HFF-Myc (cell line): Measurements from ENCODE around the gene SMIM41.

Source experiments
- DNase-seq: peaks from one replicate; pipeline ENCODE4 v3.0.0-alpha.2; 2011; ENCODE audit warnings: low read depth; ENCODE audit errors: extremely low read depth
- H3K4me3 ChIP-seq: replicated peaks from 2 replicates; pipeline ENCODE4 v1.5.1; 2011; ENCODE audit warnings: low read depth, mild to moderate bottlenecking, control low read depth, low read length
- TF ChIP-seq, protein P1 (sequence below): IDR thresholded peaks from 2 replicates; pipeline ENCODE4 v1.5.1; 2012; ENCODE audit warnings: mild to moderate bottlenecking, low read depth, low read length, control low read depth; ENCODE audit errors: missing control alignments

The SMIM41 gene

GRCh38 chr12:52043386-52044212, 35.9 kb upstream of the SMIM41 start:
- no peak overlapping the region for H3K4me3 ChIP-seq
- no peak for DNase-seq
- TF ChIP-seq, protein P1, sequence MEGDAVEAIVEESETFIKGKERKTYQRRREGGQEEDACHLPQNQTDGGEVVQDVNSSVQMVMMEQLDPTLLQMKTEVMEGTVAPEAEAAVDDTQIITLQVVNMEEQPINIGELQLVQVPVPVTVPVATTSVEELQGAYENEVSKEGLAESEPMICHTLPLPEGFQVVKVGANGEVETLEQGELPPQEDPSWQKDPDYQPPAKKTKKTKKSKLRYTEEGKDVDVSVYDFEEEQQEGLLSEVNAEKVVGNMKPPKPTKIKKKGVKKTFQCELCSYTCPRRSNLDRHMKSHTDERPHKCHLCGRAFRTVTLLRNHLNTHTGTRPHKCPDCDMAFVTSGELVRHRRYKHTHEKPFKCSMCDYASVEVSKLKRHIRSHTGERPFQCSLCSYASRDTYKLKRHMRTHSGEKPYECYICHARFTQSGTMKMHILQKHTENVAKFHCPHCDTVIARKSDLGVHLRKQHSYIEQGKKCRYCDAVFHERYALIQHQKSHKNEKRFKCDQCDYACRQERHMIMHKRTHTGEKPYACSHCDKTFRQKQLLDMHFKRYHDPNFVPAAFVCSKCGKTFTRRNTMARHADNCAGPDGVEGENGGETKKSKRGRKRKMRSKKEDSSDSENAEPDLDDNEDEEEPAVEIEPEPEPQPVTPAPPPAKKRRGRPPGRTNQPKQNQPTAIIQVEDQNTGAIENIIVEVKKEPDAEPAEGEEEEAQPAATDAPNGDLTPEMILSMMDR = no peak

DNA sequence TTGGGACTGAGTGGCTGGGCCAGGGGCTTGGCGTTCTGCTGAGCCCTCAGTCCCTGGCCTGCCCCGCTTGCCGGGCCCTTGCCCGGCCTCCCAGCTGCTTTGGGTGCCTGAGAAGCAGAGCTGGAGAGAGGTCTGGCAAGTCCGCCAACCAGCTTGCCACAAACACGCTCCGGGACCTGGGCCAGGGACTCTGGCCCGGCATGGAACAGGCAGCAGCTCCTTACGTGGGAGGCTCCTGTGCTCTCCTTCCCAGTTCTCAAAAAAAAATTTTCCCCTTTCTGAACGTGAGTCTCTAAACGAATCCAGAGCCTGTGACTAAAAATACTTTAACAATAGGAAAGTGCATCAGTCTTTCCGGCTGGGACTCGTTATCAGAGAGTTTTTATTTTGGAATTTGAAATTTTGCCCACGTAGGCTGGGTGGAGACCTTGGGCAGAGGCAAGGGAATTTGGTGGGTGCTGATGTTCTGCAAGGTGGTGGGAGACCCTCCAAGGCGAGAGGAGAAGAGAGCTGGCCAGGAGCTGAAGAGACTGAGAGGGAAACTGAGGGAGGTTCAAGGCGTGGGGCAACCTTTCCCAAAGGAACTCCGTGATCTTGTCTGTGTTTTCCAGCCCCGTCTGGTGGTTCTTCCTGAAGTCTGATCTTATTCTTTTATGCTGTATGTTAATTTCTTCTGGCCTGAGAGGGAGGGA, 35.1 kb upstream of the SMIM41 start:
- TF ChIP-seq, protein P1 = no peak
- no peak for DNase-seq
- no peak overlapping the region for H3K4me3 ChIP-seq

GRCh38 chr12:52045794-52046199, 33.7 kb upstream of the SMIM41 start:
- no peak overlapping the region for H3K4me3 ChIP-seq
- no peak for DNase-seq
- TF ChIP-seq, protein P1 = no peak

GRCh38 chr12:52046859-52047258, 32.6 kb upstream of the SMIM41 start:
- no peak for DNase-seq
- H3K4me3 ChIP-seq = no peak overlapping the region
- TF ChIP-seq, protein P1 = no peak

DNA sequence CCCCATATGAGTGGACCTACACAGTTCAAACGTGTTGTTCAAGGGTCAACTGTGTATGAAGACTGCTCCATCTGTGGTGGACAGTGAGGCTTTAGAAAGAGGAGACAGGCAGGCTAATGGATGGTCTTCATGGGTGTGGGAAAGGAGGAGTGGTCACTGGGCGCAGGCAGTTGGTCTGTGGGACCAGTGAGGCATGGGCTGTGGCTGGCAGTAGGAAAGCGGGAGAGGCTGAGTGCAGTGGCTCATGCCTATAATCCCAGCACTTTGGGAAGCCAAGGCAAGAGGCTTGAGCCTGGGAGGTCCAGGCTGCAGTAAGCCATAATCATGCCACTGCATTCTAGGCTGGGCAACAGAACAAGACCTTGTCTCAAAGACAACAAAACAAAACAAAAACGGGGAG, 30.2 kb upstream of the SMIM41 start:
- no peak for DNase-seq
- TF ChIP-seq, protein P1 = no peak
- H3K4me3 ChIP-seq = no peak overlapping the region

- no peak for DNase-seq
- TF ChIP-seq, protein P1 = no peak
- no peak overlapping the region for H3K4me3 ChIP-seq
These were observed 29.8 kb upstream of the SMIM41 start for GRCh38 chr12:52049688-52050087.
